ENCODE results near the gene DBET. TPM values are rescaled to one million over a fixed set of nuclear protein-coding genes. Genes with fewer than 3 reads are reported as not detected.
A peak's percentile ranks its signal among the peaks of the same experiment; 100 is the strongest.
"Not testable (repeated sequence)": the region's sequence is repeated elsewhere in the genome, so short reads cannot be mapped to it uniquely, and the experiment has no call there.

DBET gene
- total RNA-seq, 2 experiments from 2014 or later, result not detected

DNA sequence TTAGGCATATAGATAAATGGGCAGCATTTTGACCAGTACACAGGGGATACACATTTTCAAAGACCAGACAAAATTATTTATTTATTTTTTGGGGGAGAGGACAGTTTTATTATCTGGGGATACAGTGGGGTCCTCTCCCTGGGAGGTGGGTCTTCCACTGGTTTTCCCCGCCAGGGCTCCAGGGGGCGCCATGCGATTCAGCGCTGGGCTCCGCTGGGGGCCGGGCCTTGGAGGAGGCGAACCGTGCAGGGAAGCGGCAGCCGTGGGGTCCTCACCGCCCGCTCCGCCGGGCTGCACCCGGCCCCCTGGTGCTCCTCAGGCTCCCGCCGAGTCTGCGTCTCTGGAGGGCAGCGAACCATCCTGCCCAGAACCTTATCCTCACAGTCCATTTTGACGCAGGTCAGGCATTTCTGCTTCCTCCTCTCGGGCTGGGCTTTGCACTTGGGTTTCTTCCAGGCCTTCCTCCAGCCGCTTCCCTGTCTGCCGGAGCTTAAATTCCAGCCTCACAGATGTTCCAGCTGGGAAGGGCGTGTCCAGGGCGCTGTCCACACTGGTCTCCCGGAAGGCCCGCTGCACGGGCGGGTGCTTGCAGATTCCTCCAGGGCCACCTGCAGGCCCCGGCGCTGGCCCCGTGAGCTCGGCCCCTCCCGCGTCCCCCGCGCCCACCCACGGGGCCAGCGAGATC lies 26.5 kb upstream of the DBET start:
- H3K4me1 Mint-ChIP-seq (ENCODE audit: low read depth); H3K4me3 Mint-ChIP-seq; intact Hi-C loops (cut with micrococcal nuclease); H3K27ac Mint-ChIP-seq; POLR2A ChIA-PET; CTCF ChIA-PET; H3K36me3 Mint-ChIP-seq (ENCODE audit: low read depth); H3K9me3 Mint-ChIP-seq; H3K27me3 Mint-ChIP-seq: not testable (repeated sequence)
- TF ChIP-seq, protein P1, sequence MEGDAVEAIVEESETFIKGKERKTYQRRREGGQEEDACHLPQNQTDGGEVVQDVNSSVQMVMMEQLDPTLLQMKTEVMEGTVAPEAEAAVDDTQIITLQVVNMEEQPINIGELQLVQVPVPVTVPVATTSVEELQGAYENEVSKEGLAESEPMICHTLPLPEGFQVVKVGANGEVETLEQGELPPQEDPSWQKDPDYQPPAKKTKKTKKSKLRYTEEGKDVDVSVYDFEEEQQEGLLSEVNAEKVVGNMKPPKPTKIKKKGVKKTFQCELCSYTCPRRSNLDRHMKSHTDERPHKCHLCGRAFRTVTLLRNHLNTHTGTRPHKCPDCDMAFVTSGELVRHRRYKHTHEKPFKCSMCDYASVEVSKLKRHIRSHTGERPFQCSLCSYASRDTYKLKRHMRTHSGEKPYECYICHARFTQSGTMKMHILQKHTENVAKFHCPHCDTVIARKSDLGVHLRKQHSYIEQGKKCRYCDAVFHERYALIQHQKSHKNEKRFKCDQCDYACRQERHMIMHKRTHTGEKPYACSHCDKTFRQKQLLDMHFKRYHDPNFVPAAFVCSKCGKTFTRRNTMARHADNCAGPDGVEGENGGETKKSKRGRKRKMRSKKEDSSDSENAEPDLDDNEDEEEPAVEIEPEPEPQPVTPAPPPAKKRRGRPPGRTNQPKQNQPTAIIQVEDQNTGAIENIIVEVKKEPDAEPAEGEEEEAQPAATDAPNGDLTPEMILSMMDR (IDR thresholded peaks at IDR 0.05), result peak; percentile 47
- ATAC-seq, result peak; percentile 77
- DNase-seq, result peak; percentile 49

DNA sequence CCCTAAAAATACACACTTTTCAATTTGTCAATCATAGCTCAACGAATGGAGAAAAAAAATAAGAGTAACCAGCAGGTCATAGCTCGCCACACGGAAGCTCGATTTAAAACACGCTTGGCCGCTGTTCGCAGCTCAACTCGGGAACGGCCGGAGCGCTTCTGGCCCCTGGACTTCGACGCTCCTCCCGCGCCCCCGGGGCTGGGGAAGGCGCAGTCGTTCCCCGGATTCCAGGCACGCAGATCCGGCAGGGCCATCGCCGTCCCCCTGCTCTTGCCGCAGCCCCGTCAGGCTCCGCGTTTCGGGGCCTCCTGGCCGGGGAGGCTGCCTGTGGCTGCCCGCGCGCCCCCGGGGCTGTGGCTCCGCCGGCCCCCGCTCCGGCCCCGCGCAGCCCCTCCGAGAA lies 23.4 kb upstream of the DBET start:
- H3K4me3 Mint-ChIP-seq; POLR2A ChIA-PET; intact Hi-C loops (cut with micrococcal nuclease); H3K4me1 Mint-ChIP-seq (ENCODE audit: low read depth); ATAC-seq; CTCF ChIA-PET; H3K9me3 Mint-ChIP-seq; H3K27ac Mint-ChIP-seq; H3K36me3 Mint-ChIP-seq (ENCODE audit: low read depth); H3K27me3 Mint-ChIP-seq; DNase-seq: not testable (repeated sequence)

DNA sequence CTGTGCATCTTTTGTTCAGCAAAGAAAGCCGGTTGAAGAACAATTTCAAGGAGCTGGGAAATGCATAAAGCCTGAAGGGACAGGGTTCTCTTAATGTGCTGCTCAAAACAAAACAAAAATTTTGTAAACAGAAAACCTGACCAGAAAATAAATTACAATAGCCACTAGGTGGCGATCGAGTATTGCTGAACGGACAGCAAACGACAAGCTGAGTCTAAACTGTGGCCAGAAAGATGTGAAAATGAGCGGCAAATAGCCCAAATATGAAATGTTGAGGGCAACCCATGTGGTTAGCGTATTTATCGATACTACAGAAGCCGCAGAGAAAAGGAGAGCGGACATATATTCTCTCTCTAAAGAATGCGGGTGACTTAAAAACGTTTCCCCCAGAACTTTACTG lies 16.7 kb upstream of the DBET start:
- H3K27ac Mint-ChIP-seq; POLR2A ChIA-PET; ATAC-seq; H3K4me3 Mint-ChIP-seq; intact Hi-C loops (cut with micrococcal nuclease); CTCF ChIA-PET; H3K36me3 Mint-ChIP-seq (ENCODE audit: low read depth); H3K27me3 Mint-ChIP-seq; H3K4me1 Mint-ChIP-seq (ENCODE audit: low read depth); DNase-seq; H3K9me3 Mint-ChIP-seq: not testable (repeated sequence)

DNA sequence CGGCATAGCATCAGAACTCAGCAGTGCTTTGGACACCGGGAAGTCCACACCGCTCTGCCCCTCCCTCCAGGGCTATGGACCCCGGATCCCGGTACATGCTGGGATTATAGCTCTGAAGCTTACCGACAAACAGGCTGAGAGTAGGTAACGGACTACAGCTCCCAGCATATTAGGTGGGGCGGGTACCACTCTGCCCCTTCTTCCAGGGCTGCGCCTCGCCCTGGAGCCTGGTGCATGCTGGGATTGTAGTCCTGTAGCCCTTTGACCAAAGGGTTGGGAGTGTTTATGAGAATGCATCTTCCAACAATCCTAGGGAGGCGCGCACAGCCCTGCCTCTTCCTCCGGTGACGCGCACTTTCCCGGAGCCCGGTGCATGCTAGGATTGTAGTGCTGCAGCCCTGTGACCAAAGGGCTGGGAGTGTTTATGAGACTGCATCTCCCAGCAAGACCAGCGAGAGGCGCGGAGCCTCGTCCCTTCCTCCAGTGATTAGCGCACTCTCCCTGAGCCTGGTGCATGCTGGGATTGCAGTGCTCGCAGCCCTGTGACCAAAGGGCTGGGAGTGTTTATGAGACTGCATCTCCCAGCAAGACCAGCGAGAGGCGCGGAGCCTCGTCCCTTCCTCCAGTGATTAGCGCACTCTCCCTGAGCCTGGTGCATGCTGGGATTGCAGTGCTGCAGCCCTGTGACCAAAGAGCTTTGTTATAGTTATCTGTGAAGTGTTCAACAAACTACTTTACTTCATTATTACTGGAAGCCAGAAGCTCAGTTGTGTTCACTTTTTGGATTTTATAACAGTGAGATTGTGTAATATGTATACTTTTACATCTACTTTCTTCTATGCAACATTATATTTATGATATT lies 14.7 kb upstream of the DBET start:
- H3K4me3 Mint-ChIP-seq; POLR2A ChIA-PET; H3K36me3 Mint-ChIP-seq (ENCODE audit: low read depth); ATAC-seq; CTCF ChIA-PET; intact Hi-C loops (cut with micrococcal nuclease); H3K4me1 Mint-ChIP-seq (ENCODE audit: low read depth); DNase-seq; H3K9me3 Mint-ChIP-seq; H3K27ac Mint-ChIP-seq; H3K27me3 Mint-ChIP-seq: not testable (repeated sequence)

DNA sequence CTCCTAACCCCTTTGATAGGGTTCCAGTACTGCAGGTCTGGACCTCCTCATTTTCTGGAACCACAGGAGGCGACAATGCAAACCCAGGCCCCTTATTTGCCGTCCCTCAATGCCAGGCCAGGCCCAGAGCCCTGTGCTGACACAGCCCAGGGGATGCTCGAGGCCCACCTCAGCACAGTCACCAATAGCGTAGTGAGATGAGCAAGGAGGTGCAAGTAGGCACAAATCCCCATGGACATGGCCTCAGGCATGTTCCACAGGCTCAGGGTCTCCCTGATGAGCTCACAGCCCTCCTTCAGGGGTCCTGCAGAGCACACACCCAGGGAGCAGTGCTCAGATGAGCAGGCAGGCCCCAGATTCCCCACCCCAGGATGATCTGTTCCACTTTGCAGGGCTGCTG lies 5.3 kb upstream of the DBET start:
- ATAC-seq; H3K4me1 Mint-ChIP-seq (ENCODE audit: low read depth); CTCF ChIA-PET; H3K27ac Mint-ChIP-seq; H3K9me3 Mint-ChIP-seq; POLR2A ChIA-PET; H3K27me3 Mint-ChIP-seq; DNase-seq; H3K36me3 Mint-ChIP-seq (ENCODE audit: low read depth); H3K4me3 Mint-ChIP-seq; intact Hi-C loops (cut with micrococcal nuclease): not testable (repeated sequence)

DNA sequence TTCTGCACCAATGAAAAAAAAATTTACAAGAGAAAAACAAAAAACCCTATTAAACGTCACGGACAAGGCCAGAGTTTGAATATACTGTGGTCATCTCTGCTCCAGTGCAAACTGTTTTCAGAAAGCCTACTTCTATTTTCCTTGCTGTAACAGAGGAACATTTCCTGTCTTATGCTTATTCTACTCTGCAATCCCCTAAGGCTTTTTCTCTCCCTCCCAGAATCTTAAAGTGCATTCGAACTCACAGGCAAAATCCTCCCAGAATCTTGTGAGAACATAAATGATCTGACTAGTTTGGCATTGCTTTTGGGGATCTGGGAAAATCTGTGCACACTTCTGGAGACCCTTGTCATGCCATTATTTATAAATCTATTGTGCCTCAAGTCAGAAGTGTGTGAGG lies 503 bp downstream of the DBET start:
- intact Hi-C loops (cut with micrococcal nuclease); H3K27ac Mint-ChIP-seq; H3K36me3 Mint-ChIP-seq (ENCODE audit: low read depth); H3K27me3 Mint-ChIP-seq; DNase-seq; H3K4me1 Mint-ChIP-seq (ENCODE audit: low read depth); ATAC-seq; POLR2A ChIA-PET; H3K4me3 Mint-ChIP-seq; CTCF ChIA-PET; H3K9me3 Mint-ChIP-seq: not testable (repeated sequence)

DNA sequence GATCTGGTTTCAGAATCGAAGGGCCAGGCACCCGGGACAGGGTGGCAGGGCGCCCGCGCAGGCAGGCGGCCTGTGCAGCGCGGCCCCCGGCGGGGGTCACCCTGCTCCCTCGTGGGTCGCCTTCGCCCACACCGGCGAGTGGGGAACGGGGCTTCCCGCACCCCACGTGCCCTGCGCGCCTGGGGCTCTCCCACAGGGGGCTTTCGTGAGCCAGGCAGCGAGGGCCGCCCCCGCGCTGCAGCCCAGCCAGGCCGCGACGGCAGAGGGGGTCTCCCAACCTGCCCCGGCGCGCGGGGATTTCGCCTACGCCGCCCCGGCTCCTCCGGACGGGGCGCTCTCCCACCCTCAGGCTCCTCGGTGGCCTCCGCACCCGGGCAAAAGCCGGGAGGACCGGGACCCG lies 4.0 kb downstream of the DBET start:
- intact Hi-C loops (cut with micrococcal nuclease); H3K27ac Mint-ChIP-seq; H3K4me3 Mint-ChIP-seq; DNase-seq; H3K36me3 Mint-ChIP-seq (ENCODE audit: low read depth); ATAC-seq; H3K9me3 Mint-ChIP-seq; CTCF ChIA-PET; POLR2A ChIA-PET; H3K27me3 Mint-ChIP-seq; H3K4me1 Mint-ChIP-seq (ENCODE audit: low read depth): not testable (repeated sequence)

DNA sequence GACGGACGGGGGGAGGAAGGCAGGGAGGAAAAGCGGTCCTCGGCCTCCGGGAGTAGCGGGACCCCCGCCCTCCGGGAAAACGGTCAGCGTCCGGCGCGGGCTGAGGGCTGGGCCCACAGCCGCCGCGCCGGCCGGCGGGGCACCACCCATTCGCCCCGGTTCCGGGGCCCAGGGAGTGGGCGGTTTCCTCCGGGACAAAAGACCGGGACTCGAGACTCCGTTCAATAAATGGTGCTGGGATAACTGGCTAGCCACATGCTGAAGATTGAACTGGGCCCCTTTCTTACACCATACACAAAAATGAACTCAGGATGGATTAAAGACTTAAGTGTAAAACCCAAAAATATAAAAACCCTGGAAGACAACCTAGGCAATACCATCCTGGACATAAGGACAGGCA lies 28.8 kb downstream of the DBET start:
- H3K9me3 Mint-ChIP-seq; H3K27ac Mint-ChIP-seq; H3K4me1 Mint-ChIP-seq (ENCODE audit: low read depth); POLR2A ChIA-PET; DNase-seq; H3K36me3 Mint-ChIP-seq (ENCODE audit: low read depth); H3K4me3 Mint-ChIP-seq; CTCF ChIA-PET; H3K27me3 Mint-ChIP-seq; ATAC-seq; intact Hi-C loops (cut with micrococcal nuclease): not testable (repeated sequence)

DNA sequence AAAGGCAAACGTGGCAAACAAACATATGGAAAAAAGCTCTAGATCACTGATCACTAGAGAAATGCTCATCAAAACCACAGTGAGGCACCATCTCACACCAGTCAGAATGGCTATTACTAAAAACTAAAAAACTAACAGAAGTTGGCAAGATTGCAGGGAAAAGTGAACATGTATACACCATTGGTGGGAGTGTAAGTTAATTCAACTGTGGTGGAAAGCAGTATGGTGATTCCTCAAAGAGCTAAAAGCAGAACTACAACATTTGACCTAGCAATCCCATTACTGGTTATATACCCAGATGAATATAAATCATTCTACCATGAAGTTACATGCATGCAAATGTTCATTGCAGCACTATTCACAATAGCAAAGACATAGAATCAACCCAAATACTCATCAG lies 29.7 kb downstream of the DBET start:
- H3K36me3 Mint-ChIP-seq (ENCODE audit: low read depth); CTCF ChIA-PET; H3K27ac Mint-ChIP-seq; H3K27me3 Mint-ChIP-seq; DNase-seq; H3K9me3 Mint-ChIP-seq; POLR2A ChIA-PET; H3K4me3 Mint-ChIP-seq; ATAC-seq; H3K4me1 Mint-ChIP-seq (ENCODE audit: low read depth); intact Hi-C loops (cut with micrococcal nuclease): not testable (repeated sequence)

DNA sequence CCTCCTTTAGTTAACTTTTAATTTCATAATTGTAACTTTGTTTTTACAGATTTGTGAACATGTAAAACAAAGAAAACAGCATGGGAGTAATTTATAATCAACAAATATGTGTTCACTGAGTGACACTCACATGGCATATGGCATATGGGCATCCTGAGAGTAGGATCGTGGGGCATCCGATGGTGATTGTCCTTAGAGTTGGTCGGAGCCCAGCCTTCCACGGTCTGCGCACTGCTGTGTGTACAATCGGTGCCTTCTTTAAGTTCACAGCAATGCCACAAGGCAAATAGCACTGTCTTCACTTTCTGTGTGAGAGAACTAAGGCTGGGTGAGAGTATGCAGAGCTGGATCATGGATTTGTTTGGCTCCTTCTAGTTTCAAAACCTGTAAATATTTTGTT lies 31.0 kb downstream of the DBET start:
- H3K4me1 Mint-ChIP-seq (ENCODE audit: low read depth); H3K27ac Mint-ChIP-seq; CTCF ChIA-PET; POLR2A ChIA-PET; H3K4me3 Mint-ChIP-seq; intact Hi-C loops (cut with micrococcal nuclease); H3K36me3 Mint-ChIP-seq (ENCODE audit: low read depth); H3K27me3 Mint-ChIP-seq; ATAC-seq; DNase-seq; H3K9me3 Mint-ChIP-seq: not testable (repeated sequence)

DNA sequence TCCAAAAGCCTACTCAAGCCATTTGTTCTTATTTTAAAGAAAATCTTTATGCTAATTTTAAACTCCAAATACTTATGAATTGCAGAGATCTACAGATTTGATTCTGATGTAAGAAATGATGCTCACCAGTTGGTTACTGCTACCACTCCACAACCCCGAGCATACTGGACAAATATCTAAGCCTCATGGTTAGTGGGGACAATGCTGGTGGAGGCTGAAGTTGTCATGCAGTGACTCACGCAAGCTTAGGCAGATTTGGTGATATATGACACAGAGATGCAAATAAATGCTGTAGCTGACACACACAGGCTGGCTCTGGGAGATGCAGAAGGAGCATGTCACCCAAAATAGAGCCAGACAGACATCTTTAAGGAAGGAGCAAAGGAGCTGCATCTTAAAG lies 35.3 kb downstream of the DBET start:
- DNase-seq; H3K4me3 Mint-ChIP-seq; ATAC-seq; H3K27me3 Mint-ChIP-seq; CTCF ChIA-PET; H3K4me1 Mint-ChIP-seq (ENCODE audit: low read depth); intact Hi-C loops (cut with micrococcal nuclease); H3K27ac Mint-ChIP-seq; H3K36me3 Mint-ChIP-seq (ENCODE audit: low read depth); POLR2A ChIA-PET; H3K9me3 Mint-ChIP-seq: not testable (repeated sequence)
